ENCODE measurements around the gene DOCK10. TPM values are rescaled to one million over a fixed set of nuclear protein-coding genes. Genes with fewer than 3 reads are reported as not detected.

Gene DOCK10
- total RNA-seq, 1 donor, result 30.2 TPM

GRCh38 chr2:224885836-224886547 lies 156.3 kb downstream of the DOCK10 start:
- no peak for DNase-seq (ENCODE audit: low read depth in 2 of 3, low spot score in 2 of 3)

- no peak for DNase-seq (ENCODE audit: low read depth in 2 of 3, low spot score in 2 of 3)
Measured at GRCh38 chr2:224885291-224885690, 157.0 kb downstream of the DOCK10 start.

- DNase-seq (ENCODE audit: low read depth in 2 of 3, low spot score in 2 of 3), result no peak
Measured at GRCh38 chr2:224884188-224884587, 158.1 kb downstream of the DOCK10 start.

- DNase-seq (ENCODE audit: low read depth in 2 of 3, low spot score in 2 of 3), result no peak
Measured at GRCh38 chr2:224883700-224884099, 158.6 kb downstream of the DOCK10 start.

- no peak for DNase-seq (ENCODE audit: low read depth in 2 of 3, low spot score in 2 of 3)
Measured at GRCh38 chr2:224883172-224883516, 159.1 kb downstream of the DOCK10 start.

GRCh38 chr2:224882291-224883171 lies 159.7 kb downstream of the DOCK10 start:
- peak in 2 of 3 donors; percentile 24 to 51 for DNase-seq (ENCODE audit: low read depth in 2 of 3, low spot score in 2 of 3)

- DNase-seq (ENCODE audit: low read depth in 2 of 3, low spot score in 2 of 3), result no peak
Measured at GRCh38 chr2:224881846-224882245, 160.4 kb downstream of the DOCK10 start.

GRCh38 chr2:224876522-224876921 lies 165.7 kb downstream of the DOCK10 start:
- no peak for DNase-seq (ENCODE audit: low read depth in 2 of 3, low spot score in 2 of 3)

GRCh38 chr2:224875841-224876240 lies 166.4 kb downstream of the DOCK10 start:
- no peak for DNase-seq (ENCODE audit: low read depth in 2 of 3, low spot score in 2 of 3)

- no peak for DNase-seq (ENCODE audit: low read depth in 2 of 3, low spot score in 2 of 3)
Measured at GRCh38 chr2:224875153-224875552, 167.1 kb downstream of the DOCK10 start.

- DNase-seq (ENCODE audit: low read depth in 2 of 3, low spot score in 2 of 3), result no peak
Measured at GRCh38 chr2:224871813-224872212, 170.5 kb downstream of the DOCK10 start.

- DNase-seq (ENCODE audit: low read depth in 2 of 3, low spot score in 2 of 3), result no peak
Measured at GRCh38 chr2:224870341-224870740, 171.9 kb downstream of the DOCK10 start.

- DNase-seq (ENCODE audit: low read depth in 2 of 3, low spot score in 2 of 3), result no peak
Measured at GRCh38 chr2:224869601-224870233, 172.6 kb downstream of the DOCK10 start.

- DNase-seq (ENCODE audit: low read depth in 2 of 3, low spot score in 2 of 3), result no peak
Measured at GRCh38 chr2:224865016-224865415, 177.3 kb downstream of the DOCK10 start.

- DNase-seq (ENCODE audit: low read depth in 2 of 3, low spot score in 2 of 3), result no peak
Measured at GRCh38 chr2:224861266-224861665, 181.0 kb downstream of the DOCK10 start.

GRCh38 chr2:224860786-224861185 lies 181.5 kb downstream of the DOCK10 start:
- no peak for DNase-seq (ENCODE audit: low read depth in 2 of 3, low spot score in 2 of 3)

- no peak for DNase-seq (ENCODE audit: low read depth in 2 of 3, low spot score in 2 of 3)
Measured at GRCh38 chr2:224851811-224852210, 190.5 kb downstream of the DOCK10 start.

GRCh38 chr2:224850081-224850480 lies 192.2 kb downstream of the DOCK10 start:
- DNase-seq (ENCODE audit: low read depth in 2 of 3, low spot score in 2 of 3), result no peak

GRCh38 chr2:224849264-224849663 lies 193.0 kb downstream of the DOCK10 start:
- no peak for DNase-seq (ENCODE audit: low read depth in 2 of 3, low spot score in 2 of 3)

- DNase-seq (ENCODE audit: low read depth in 2 of 3, low spot score in 2 of 3), result no peak
Measured at GRCh38 chr2:224847961-224848850, 194.1 kb downstream of the DOCK10 start.

- no peak for DNase-seq (ENCODE audit: low read depth in 2 of 3, low spot score in 2 of 3)
Measured at GRCh38 chr2:224847381-224847780, 194.9 kb downstream of the DOCK10 start.
